Measurements from ENCODE around the gene SYNGR3. TPM values are rescaled to one million over a fixed set of nuclear protein-coding genes. Genes with fewer than 3 reads are reported as not detected.

SYNGR3 gene
- total and polyA plus RNA-seq, 2 of the 13 experiments (the other 11 are each of a cell fraction or from before 2014, with no cell fraction given) = 0.97 to 5.7 TPM

DNA sequence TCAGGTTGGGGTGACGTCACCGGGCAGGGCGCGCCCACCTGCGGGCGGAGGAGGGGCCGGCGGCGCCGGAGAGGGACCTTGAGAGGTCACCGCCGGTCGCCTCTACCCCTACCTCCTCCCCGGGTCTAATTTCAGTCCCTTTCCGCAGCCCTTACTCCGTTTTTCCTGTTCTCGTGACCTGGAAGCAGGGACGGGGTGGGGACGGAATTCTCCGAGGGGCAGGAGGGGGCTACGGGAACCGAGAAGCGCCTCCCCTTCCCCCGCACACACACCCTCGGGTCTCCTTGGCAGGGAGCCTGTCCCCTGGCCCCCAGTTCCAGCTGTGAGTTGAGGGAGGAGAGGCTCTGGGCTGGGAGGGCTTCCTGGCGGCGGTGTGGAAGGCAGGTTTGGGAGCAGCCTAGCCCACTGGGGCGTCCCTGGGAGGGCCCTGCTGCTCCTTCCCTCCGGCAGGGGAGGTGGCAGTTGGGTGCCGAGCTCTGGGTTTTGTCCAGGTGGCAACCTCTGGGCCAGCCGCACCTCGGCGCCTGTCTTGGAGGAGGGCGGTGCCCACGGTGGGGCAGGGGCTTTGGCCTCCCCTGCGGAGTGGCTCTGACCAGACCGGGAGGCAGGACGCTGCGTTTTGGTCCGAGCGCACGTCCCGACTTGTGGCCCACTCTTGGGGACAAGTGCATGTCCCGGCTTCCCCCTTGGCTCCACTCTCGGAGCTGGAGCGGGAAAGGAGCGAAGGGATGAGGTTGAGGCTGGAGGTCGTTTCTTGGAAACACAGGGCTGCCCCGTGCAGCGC, 773 bp downstream of the SYNGR3 start (continued):
- TF ChIP-seq, protein P1, sequence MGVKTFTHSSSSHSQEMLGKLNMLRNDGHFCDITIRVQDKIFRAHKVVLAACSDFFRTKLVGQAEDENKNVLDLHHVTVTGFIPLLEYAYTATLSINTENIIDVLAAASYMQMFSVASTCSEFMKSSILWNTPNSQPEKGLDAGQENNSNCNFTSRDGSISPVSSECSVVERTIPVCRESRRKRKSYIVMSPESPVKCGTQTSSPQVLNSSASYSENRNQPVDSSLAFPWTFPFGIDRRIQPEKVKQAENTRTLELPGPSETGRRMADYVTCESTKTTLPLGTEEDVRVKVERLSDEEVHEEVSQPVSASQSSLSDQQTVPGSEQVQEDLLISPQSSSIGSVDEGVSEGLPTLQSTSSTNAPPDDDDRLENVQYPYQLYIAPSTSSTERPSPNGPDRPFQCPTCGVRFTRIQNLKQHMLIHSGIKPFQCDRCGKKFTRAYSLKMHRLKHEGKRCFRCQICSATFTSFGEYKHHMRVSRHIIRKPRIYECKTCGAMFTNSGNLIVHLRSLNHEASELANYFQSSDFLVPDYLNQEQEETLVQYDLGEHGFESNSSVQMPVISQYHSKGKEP (CRISPR knock-in tag; IDR thresholded peaks at IDR 0.05) = no peak
- TF ChIP-seq ZNF709 (CRISPR knock-in tag; IDR thresholded peaks at IDR 0.05) (no peak), ZIK1 (CRISPR knock-in tag; IDR thresholded peaks at IDR 0.05; ENCODE audit: borderline replicate concordance, low read depth) (0 out of 2 replicates have a peak, but pooled peaks have one; percentile 32), KDM5B (CRISPR knock-in tag; IDR thresholded peaks at IDR 0.05; ENCODE audit: borderline replicate concordance) (peak; percentile 75; the same call in 1 of the 2 replicates), ZNF124 (CRISPR knock-in tag; IDR thresholded peaks at IDR 0.05) (no peak), ZKSCAN1 (IDR thresholded peaks at IDR 0.05; ENCODE audit: low read length) (no peak), ZSCAN25 (CRISPR knock-in tag; IDR thresholded peaks at IDR 0.05) (no peak), SRY (CRISPR knock-in tag; IDR thresholded peaks at IDR 0.05) (no peak; the same call in 1 of the 2 replicates), PLRG1 (conservative IDR thresholded peaks at IDR 0.05) (no peak)
- TF ChIP-seq, protein P2, sequence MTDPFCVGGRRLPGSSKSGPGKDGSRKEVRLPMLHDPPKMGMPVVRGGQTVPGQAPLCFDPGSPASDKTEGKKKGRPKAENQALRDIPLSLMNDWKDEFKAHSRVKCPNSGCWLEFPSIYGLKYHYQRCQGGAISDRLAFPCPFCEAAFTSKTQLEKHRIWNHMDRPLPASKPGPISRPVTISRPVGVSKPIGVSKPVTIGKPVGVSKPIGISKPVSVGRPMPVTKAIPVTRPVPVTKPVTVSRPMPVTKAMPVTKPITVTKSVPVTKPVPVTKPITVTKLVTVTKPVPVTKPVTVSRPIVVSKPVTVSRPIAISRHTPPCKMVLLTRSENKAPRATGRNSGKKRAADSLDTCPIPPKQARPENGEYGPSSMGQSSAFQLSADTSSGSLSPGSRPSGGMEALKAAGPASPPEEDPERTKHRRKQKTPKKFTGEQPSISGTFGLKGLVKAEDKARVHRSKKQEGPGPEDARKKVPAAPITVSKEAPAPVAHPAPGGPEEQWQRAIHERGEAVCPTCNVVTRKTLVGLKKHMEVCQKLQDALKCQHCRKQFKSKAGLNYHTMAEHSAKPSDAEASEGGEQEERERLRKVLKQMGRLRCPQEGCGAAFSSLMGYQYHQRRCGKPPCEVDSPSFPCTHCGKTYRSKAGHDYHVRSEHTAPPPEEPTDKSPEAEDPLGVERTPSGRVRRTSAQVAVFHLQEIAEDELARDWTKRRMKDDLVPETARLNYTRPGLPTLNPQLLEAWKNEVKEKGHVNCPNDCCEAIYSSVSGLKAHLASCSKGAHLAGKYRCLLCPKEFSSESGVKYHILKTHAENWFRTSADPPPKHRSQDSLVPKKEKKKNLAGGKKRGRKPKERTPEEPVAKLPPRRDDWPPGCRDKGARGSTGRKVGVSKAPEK (CRISPR knock-in tag; IDR thresholded peaks at IDR 0.05; ENCODE audit: borderline replicate concordance) = no peak
- TF ChIP-seq, protein P3, sequence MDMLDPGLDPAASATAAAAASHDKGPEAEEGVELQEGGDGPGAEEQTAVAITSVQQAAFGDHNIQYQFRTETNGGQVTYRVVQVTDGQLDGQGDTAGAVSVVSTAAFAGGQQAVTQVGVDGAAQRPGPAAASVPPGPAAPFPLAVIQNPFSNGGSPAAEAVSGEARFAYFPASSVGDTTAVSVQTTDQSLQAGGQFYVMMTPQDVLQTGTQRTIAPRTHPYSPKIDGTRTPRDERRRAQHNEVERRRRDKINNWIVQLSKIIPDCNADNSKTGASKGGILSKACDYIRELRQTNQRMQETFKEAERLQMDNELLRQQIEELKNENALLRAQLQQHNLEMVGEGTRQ (IDR thresholded peaks at IDR 0.05; ENCODE audit: low read depth, low read length) = no peak
- TF ChIP-seq, protein P3 (CRISPR knock-in tag; IDR thresholded peaks at IDR 0.05; ENCODE audit: borderline replicate concordance) = 0 out of 2 replicates have a peak, but pooled peaks have one; percentile 1
- TF ChIP-seq, protein P4, sequence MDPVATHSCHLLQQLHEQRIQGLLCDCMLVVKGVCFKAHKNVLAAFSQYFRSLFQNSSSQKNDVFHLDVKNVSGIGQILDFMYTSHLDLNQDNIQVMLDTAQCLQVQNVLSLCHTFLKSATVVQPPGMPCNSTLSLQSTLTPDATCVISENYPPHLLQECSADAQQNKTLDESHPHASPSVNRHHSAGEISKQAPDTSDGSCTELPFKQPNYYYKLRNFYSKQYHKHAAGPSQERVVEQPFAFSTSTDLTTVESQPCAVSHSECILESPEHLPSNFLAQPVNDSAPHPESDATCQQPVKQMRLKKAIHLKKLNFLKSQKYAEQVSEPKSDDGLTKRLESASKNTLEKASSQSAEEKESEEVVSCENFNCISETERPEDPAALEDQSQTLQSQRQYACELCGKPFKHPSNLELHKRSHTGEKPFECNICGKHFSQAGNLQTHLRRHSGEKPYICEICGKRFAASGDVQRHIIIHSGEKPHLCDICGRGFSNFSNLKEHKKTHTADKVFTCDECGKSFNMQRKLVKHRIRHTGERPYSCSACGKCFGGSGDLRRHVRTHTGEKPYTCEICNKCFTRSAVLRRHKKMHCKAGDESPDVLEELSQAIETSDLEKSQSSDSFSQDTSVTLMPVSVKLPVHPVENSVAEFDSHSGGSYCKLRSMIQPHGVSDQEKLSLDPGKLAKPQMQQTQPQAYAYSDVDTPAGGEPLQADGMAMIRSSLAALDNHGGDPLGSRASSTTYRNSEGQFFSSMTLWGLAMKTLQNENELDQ (CRISPR knock-in tag; IDR thresholded peaks at IDR 0.05; ENCODE audit: borderline replicate concordance) = no peak
- TF ChIP-seq, protein P5, sequence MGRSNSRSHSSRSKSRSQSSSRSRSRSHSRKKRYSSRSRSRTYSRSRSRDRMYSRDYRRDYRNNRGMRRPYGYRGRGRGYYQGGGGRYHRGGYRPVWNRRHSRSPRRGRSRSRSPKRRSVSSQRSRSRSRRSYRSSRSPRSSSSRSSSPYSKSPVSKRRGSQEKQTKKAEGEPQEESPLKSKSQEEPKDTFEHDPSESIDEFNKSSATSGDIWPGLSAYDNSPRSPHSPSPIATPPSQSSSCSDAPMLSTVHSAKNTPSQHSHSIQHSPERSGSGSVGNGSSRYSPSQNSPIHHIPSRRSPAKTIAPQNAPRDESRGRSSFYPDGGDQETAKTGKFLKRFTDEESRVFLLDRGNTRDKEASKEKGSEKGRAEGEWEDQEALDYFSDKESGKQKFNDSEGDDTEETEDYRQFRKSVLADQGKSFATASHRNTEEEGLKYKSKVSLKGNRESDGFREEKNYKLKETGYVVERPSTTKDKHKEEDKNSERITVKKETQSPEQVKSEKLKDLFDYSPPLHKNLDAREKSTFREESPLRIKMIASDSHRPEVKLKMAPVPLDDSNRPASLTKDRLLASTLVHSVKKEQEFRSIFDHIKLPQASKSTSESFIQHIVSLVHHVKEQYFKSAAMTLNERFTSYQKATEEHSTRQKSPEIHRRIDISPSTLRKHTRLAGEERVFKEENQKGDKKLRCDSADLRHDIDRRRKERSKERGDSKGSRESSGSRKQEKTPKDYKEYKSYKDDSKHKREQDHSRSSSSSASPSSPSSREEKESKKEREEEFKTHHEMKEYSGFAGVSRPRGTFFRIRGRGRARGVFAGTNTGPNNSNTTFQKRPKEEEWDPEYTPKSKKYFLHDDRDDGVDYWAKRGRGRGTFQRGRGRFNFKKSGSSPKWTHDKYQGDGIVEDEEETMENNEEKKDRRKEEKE (IDR thresholded peaks at IDR 0.05) = no peak
- TF ChIP-seq, protein P6, sequence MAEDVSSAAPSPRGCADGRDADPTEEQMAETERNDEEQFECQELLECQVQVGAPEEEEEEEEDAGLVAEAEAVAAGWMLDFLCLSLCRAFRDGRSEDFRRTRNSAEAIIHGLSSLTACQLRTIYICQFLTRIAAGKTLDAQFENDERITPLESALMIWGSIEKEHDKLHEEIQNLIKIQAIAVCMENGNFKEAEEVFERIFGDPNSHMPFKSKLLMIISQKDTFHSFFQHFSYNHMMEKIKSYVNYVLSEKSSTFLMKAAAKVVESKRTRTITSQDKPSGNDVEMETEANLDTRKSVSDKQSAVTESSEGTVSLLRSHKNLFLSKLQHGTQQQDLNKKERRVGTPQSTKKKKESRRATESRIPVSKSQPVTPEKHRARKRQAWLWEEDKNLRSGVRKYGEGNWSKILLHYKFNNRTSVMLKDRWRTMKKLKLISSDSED (CRISPR knock-in tag; IDR thresholded peaks at IDR 0.05) = no peak

All from HepG2 (cell line).